IPS-20b (cell line): ENCODE data around the gene FCN2.

Source experiments
- H3K27ac ChIP-seq: one replicate; pipeline ENCODE4 v1.5.1; 2013; ENCODE audit warnings: low read length
- H3K27me3 ChIP-seq: 2 replicates; pipeline ENCODE4 v1.6.1; 2013; ENCODE audit warnings: mild to moderate bottlenecking, low read length, inconsistent platforms; ENCODE audit not compliant: insufficient read depth
- H3K36me3 ChIP-seq: 2 replicates; pipeline ENCODE4 v1.6.1; 2013; ENCODE audit warnings: low read depth, mild to moderate bottlenecking, inconsistent platforms, low read length, moderate library complexity; ENCODE audit not compliant: insufficient read depth
- H3K4me1 ChIP-seq: 2 replicates; pipeline ENCODE4 v1.6.1; 2013; ENCODE audit warnings: mild to moderate bottlenecking, control low read depth, inconsistent platforms, low read length, moderate library complexity; ENCODE audit not compliant: insufficient read depth
- H3K4me3 ChIP-seq: 2 replicates; pipeline ENCODE4 v1.5.1; 2013; ENCODE audit warnings: mild to moderate bottlenecking, low read length, inconsistent platforms
- H3K9ac ChIP-seq: 2 replicates; pipeline ENCODE4 v1.6.1; 2013; ENCODE audit warnings: low read depth, mild to moderate bottlenecking, inconsistent platforms, low read length, moderate library complexity
- H3K9me3 ChIP-seq: 2 replicates; pipeline ENCODE4 v1.6.1; 2013; ENCODE audit warnings: mild to moderate bottlenecking, low read depth, low read length, inconsistent platforms; ENCODE audit not compliant: insufficient read depth

The FCN2 gene

GRCh38 chr9:134909511-134910481 lies 29.2 kb downstream of the FCN2 start:
- no peaks in the 10 kb centered on the region for H3K9me3 ChIP-seq
- H3K4me1 ChIP-seq = no peaks in the 10 kb centered on the region
- H3K27ac ChIP-seq = no peak overlapping the region
- no peak overlapping the region for H3K9ac ChIP-seq
- no peak overlapping the region for H3K4me3 ChIP-seq
- no peaks in the 10 kb centered on the region for H3K36me3 ChIP-seq
- no peaks in the 10 kb centered on the region for H3K27me3 ChIP-seq

DNA sequence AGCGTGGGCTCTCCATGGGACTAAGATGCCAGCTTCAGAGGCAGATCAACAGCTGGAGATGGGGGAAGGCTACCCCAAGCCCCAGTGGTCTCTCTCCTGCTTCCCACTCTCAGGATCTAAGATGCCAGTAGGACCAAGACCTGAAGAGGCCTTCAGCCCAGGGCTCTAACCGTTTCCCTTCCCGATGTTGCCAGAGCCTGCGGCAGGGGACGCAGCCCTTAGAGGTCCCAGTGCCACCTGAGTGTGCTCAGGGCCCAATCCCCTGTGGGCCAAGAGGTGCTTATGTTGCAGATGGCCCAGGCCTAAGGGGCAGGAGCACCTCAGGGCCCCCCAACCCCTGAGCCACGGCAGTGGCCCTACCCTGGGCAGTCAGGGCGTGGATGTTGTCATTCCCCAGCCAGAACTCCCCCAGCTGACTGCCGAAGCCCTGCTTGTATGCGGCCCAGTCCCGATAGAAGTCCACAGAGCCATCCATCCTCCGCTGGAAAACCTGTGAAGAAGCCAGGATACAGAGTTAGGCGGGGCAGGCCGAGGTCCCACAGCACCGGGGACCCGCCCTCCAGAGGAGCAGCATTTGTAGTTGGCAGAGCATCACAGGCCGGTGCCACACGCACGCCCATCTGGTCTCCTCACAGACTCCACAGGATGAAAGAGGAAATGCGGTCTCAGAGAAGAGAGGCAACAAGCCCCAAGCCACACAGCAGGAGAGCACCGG lies 31.7 kb downstream of the FCN2 start:
- H3K9me3 ChIP-seq = no peaks in the 10 kb centered on the region
- H3K9ac ChIP-seq = no peak overlapping the region
- H3K4me3 ChIP-seq = no peak overlapping the region
- no peaks in the 10 kb centered on the region for H3K36me3 ChIP-seq
- H3K27ac ChIP-seq = no peak overlapping the region
- no peaks in the 10 kb centered on the region for H3K27me3 ChIP-seq
- no peaks in the 10 kb centered on the region for H3K4me1 ChIP-seq

DNA sequence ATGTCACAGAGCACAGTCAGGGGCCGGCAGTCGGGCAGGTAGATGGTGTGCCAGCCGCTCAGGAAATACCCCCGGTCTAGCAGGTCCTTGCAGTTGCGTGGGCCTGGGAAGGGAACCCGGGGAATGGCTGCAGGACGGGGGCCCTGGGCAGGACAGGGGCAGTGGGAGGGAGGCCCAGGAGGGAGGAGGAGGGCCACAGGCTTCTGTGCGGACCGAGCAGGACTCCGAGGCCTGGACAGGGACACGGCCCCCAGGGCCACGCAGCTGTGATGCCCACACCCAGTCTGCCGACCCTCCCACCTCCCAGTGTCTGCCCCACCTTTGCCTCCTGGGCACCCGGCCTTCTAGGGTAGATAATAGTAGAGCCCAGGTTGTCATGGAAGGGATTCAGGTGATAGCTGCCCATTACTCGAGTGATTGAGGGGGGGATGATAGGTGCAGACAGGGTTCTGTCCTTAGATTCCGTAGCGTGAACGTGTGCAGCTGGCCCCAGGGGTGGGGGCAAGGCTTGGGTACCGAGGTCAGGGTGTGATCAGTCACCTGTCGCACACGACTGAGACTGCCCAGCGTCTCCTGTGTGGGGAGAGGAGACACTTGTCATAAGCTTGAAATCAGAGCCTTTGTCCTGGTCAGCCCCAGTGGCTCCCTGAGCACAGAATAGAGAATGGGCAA lies 32.6 kb downstream of the FCN2 start:
- Histone ChIP-seq H3K27ac (no peak overlapping the region), H3K27me3 (no peaks in the 10 kb centered on the region)

GRCh38 chr9:134913713-134914500 lies 33.3 kb downstream of the FCN2 start:
- no peak overlapping the region for H3K27ac ChIP-seq
- no peaks in the 10 kb centered on the region for H3K36me3 ChIP-seq
- H3K4me3 ChIP-seq = no peak overlapping the region
- H3K9me3 ChIP-seq = no peaks in the 10 kb centered on the region; the same call in 1 of the 2 replicates
- no peaks in the 10 kb centered on the region for H3K4me1 ChIP-seq
- H3K27me3 ChIP-seq = no peaks in the 10 kb centered on the region
- no peak overlapping the region for H3K9ac ChIP-seq

More for the DNA sequence above, 32.6 kb downstream of the FCN2 start:
- Histone ChIP-seq H3K9ac (no peak overlapping the region), H3K36me3 (no peaks in the 10 kb centered on the region), H3K9me3 (no peaks in the 10 kb centered on the region), H3K4me1 (no peaks in the 10 kb centered on the region), H3K4me3 (no peak overlapping the region)

DNA sequence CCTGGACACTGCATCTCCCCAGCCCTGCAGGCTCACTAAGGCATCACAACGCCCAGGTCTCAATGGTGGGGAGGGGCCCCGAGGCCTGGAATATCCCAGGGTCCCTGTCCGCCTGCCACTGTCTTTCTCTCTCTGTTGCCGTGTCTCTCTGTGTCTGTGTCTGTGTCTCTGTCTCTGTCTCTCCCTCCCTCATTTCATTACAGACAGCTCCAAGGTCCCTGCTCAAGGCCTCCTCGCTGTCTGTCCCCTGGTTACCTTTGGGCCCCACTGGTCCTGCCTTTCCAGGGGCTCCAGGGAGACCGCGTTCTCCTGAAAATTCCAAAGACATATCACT lies 33.9 kb downstream of the FCN2 start:
- H3K27me3 ChIP-seq = no peaks in the 10 kb centered on the region
- H3K9ac ChIP-seq = no peak overlapping the region

DNA sequence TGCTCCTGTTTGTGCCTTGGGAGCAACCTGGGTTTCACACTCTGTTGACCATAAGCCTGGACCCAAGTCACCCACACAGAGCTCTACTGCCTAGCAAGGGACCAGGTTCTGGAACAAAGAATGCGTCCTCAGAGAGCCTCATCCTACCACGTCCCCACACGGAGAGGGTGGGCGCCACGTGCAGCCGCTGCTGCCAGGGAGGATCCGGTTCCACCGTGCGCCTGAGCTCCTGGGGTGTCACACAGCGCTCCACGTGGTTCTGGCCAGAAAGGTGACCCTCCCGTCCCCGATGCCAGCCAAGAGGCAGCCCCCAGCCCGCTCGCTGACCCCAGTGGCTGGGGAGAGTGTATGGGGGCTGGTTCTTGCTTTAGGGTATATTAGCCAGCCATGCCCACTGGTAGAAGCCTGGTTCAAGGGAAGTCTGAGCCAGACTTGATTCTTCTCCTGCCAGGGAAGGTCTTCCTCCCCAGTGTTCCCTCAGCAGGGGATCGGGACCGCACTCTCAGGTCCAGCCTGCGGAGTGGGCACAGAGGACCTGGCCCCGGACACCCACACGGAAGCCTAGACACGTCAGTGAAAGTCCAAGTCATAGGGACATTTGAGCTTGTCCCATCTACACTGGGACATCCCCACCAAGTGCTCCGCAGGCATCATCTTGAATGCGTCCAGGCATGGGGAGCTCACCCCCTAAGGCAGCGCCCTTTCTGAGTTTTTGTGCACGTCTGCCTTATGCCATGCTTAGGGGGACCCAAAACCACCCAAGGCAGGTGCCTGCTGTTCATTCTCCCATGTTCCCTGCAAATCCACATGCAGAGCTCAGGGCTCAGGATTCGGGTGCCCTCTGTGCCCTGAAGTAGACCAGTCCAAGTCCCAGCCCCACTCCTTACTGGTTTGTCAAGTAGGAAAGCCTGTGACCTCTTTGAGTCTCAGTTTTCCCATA lies 34.7 kb downstream of the FCN2 start:
- Histone ChIP-seq H3K4me1 (no peaks in the 10 kb centered on the region), H3K27ac (no peak overlapping the region), H3K27me3 (no peaks in the 10 kb centered on the region), H3K4me3 (no peak overlapping the region), H3K36me3 (no peaks in the 10 kb centered on the region), H3K9ac (no peak overlapping the region), H3K9me3 (peaks cover 11% of the 10 kb centered on the region)

More for the DNA sequence above, 33.9 kb downstream of the FCN2 start:
- Histone ChIP-seq H3K4me1 (no peaks in the 10 kb centered on the region), H3K9me3 (peaks cover 5% of the 10 kb centered on the region; the same call in 1 of the 2 replicates), H3K36me3 (no peaks in the 10 kb centered on the region), H3K27ac (no peak overlapping the region), H3K4me3 (no peak overlapping the region)

- H3K4me1 ChIP-seq = no peaks in the 10 kb centered on the region
- H3K9ac ChIP-seq = no peak overlapping the region
- H3K27ac ChIP-seq = no peak overlapping the region
- H3K4me3 ChIP-seq = no peak overlapping the region
- peaks cover 11% of the 10 kb centered on the region for H3K9me3 ChIP-seq
- H3K27me3 ChIP-seq = no peaks in the 10 kb centered on the region
- no peaks in the 10 kb centered on the region for H3K36me3 ChIP-seq
Observed at GRCh38 chr9:134916161-134916665, 35.6 kb downstream of the FCN2 start.

DNA sequence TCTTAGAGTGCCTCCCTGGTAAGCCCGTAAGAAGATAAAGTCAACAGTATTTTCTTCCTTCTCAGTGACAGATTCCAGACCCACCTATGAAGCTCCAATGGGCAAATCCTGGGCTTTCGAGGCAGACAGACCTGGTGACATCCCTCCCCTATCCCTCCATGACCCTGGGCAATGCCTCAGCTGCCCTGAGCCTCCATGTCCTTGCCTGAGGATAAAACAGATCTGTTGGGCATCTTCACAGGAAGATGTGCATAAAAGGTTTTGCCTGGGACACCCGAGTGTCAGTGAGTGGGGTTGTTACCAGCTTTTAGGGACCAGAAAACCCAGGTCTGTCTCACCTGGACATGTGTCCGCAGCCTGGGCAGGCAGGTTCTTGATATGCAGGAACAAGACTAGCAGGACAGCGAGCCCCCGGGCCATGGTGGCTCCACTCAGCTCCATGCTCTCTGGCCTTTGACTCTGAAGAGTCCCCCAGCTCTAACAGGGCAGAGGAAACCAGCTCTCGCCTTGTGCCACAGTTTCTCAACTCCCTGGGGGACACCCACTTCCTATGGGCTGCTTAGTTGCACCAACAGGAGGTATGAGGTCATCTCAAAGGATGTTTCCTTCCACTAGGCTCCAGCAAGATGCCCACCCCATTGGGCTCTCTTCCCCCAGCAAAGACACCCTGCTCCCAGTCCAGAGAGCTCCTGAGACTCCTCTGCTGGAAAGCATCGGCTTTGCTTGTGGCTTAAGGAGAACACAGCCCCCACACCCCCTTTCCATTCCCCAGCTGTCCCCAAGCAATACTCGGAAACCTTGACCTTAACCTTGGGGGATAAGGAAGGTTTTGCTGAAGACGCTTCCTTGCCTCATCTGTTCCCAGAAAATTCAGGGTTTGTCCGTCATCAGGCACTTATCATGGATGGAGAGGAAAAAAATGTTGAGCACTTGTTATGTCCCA lies 37.1 kb downstream of the FCN2 start, which contains the start of gene FCN1:
FCN1 (minus strand) TSS at position 482 of the 943 bp plus-strand sequence; CDS start at position 441, 41 bp downstream.
- Histone ChIP-seq H3K9ac (no peak within 1 kb of the TSS), H3K27ac (no peak within 1 kb of the TSS), H3K4me3 (no peak within 1 kb of the TSS), H3K36me3 (no peaks in the 10 kb centered on the region), H3K9me3 (peaks cover 11% of the 10 kb centered on the region), H3K27me3 (no peaks in the 10 kb centered on the region), H3K4me1 (no peaks in the 10 kb centered on the region)

- Histone ChIP-seq H3K36me3 (no peaks in the 10 kb centered on the region), H3K9ac (no peak overlapping the region), H3K9me3 (peaks cover 11% of the 10 kb centered on the region), H3K4me1 (no peaks in the 10 kb centered on the region), H3K27ac (no peak overlapping the region), H3K27me3 (no peaks in the 10 kb centered on the region), H3K4me3 (no peak overlapping the region)
Observed at GRCh38 chr9:134918646-134919045, 38.0 kb downstream of the FCN2 start.
